Measurements from ENCODE around the gene STMP1. TPM values are rescaled to one million over a fixed set of nuclear protein-coding genes. Genes with fewer than 3 reads are reported as not detected.

STMP1 gene
- total RNA-seq, 4 donors from 2014 or later: 17.3 to 26.2 (median 18.2) TPM

DNA sequence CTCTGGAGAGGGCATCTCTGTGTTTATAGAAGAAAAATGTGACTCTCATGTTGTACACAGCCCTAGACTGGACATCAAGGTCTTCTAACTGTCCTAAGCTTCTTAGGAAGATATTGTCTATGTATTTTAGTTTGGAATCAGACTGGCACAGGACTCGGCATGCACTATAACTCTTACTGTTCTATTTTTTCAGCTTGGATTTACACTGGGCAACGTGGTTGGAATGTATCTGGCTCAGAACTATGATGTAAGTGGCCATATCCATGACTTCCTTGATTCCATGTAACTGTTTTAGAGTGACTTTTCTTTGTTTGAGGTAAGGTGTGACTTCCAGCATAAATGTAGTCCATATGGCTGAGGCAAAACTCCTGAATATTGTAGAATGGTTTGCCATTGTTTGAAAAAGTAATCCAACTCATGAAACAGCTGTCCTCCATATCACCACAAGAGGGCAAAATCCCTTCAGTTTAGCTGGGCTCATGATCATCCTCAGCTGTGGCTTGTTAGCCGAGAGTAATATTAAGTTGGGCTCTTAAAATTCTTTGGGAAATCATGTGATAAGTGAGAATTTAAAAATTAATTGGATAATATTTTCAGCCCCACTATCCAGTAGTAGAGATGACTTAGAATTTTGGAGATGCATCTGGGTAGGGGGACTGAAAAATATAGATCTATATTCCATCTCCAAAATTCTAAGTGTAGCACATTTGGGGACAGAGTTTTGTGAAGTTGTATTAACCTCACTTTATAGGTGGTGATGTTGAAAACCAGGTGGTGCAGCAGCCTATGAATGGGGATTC is 10.4 kb downstream of the STMP1 start:
- DNase-seq: no peak
- Histone ChIP-seq H3K27ac (no peak overlapping the region), H3K4me1 (no peaks in the 10 kb centered on the region), H3K36me3 (peaks cover 0 to 10% (median 0%) of the 10 kb centered on the region in 3 donors), H3K27me3 (no peaks in the 10 kb centered on the region), H3K4me3 (no peak overlapping the region), H3K9me3 (no peaks in the 10 kb centered on the region)
- no peak for TF ChIP-seq POLR2A (IDR thresholded peaks at IDR 0.05)
- TF ChIP-seq CTCF (IDR thresholded peaks at IDR 0.05): peak; percentile 13 to 67 (median 60)

- H3K9me3 ChIP-seq: no peaks in the 10 kb centered on the region
- no peak for DNase-seq
- TF ChIP-seq POLR2A (IDR thresholded peaks at IDR 0.05) (no peak), CTCF (IDR thresholded peaks at IDR 0.05) (no peak)
- H3K4me1 ChIP-seq: no peaks in the 10 kb centered on the region
- no peak overlapping the region for H3K27ac ChIP-seq
- peaks cover 0 to 10% (median 0%) of the 10 kb centered on the region in 3 donors for H3K36me3 ChIP-seq
- H3K4me3 ChIP-seq: no peak overlapping the region
- no peaks in the 10 kb centered on the region for H3K27me3 ChIP-seq
Observed at GRCh38 chr7:135673360-135673706, 11.0 kb downstream of the STMP1 start.

GRCh38 chr7:135678612-135679575 is 16.6 kb downstream of the STMP1 start:
- DNase-seq: no peak
- Histone ChIP-seq H3K9me3 (no peaks in the 10 kb centered on the region), H3K27me3 (no peaks in the 10 kb centered on the region), H3K27ac (no peak overlapping the region), H3K4me3 (no peak overlapping the region), H3K4me1 (no peaks in the 10 kb centered on the region), H3K36me3 (peaks cover 0 to 13% (median 0%) of the 10 kb centered on the region in 3 donors)
- TF ChIP-seq CTCF (IDR thresholded peaks at IDR 0.05): no peak
- no peak for TF ChIP-seq POLR2A (IDR thresholded peaks at IDR 0.05)

- TF ChIP-seq POLR2A (IDR thresholded peaks at IDR 0.05) (no peak), CTCF (IDR thresholded peaks at IDR 0.05) (no peak)
- DNase-seq: no peak
- Histone ChIP-seq H3K4me1 (no peaks in the 10 kb centered on the region), H3K4me3 (no peak overlapping the region), H3K9me3 (no peaks in the 10 kb centered on the region), H3K36me3 (peaks cover 0 to 5% (median 0%) of the 10 kb centered on the region in 3 donors), H3K27me3 (no peaks in the 10 kb centered on the region), H3K27ac (no peak overlapping the region)
Observed at GRCh38 chr7:135681762-135682161, 19.4 kb downstream of the STMP1 start.

GRCh38 chr7:135682191-135682590 is 19.9 kb downstream of the STMP1 start:
- no peak overlapping the region for H3K4me3 ChIP-seq
- H3K27ac ChIP-seq: no peak overlapping the region
- peaks cover 0 to 5% (median 0%) of the 10 kb centered on the region in 3 donors for H3K36me3 ChIP-seq
- no peaks in the 10 kb centered on the region for H3K4me1 ChIP-seq
- DNase-seq: no peak
- H3K27me3 ChIP-seq: no peaks in the 10 kb centered on the region
- no peak for TF ChIP-seq CTCF (IDR thresholded peaks at IDR 0.05)
- no peak for TF ChIP-seq POLR2A (IDR thresholded peaks at IDR 0.05)
- H3K9me3 ChIP-seq: no peaks in the 10 kb centered on the region
